Measurements from ENCODE around the gene CEMP1.
"Not testable (repeated sequence)": the region's sequence is repeated elsewhere in the genome, so short reads cannot be mapped to it uniquely, and the experiment has no call there.

Gene CEMP1

GRCh38 chr16:2537451-2538379, 6.5 kb upstream of the CEMP1 start, which contains the start of gene PDPK1:
Gene PDPK1 (plus strand): TSS chr16:2538021. CDS start chr16:2538113, 92 bp downstream.
- peak; percentile 97 for DNase-seq (ENCODE audit: insufficient read length, low spot score)
- FAIRE-seq = peak; percentile 65

GRCh38 chr16:2535625-2536013, 4.4 kb upstream of the CEMP1 start:
- DNase-seq (ENCODE audit: insufficient read length, low spot score) = no peak

GRCh38 chr16:2534335-2534734, 3.1 kb upstream of the CEMP1 start:
- FAIRE-seq; DNase-seq (ENCODE audit: insufficient read length, low spot score): not testable (repeated sequence)

More at GRCh38 chr16:2535625-2536013, 4.4 kb upstream of the CEMP1 start:
- no peak for FAIRE-seq

GRCh38 chr16:2533912-2534311, 2.7 kb upstream of the CEMP1 start:
- no peak for FAIRE-seq
- DNase-seq (ENCODE audit: insufficient read length, low spot score) = no peak

GRCh38 chr16:2533142-2533755, 2.0 kb upstream of the CEMP1 start:
- FAIRE-seq; DNase-seq (ENCODE audit: insufficient read length, low spot score): not testable (repeated sequence)

- DNase-seq (ENCODE audit: insufficient read length, low spot score) = no peak
- FAIRE-seq = no peak
Measured at GRCh38 chr16:2532494-2533141, 1.4 kb upstream of the CEMP1 start.

- DNase-seq (ENCODE audit: insufficient read length, low spot score) (peak; percentile 99), FAIRE-seq (peak; percentile 98)
Measured at GRCh38 chr16:2531696-2532493, 687 bp upstream of the CEMP1 start.

GRCh38 chr16:2530629-2531318, 434 bp downstream of the CEMP1 start:
- DNase-seq (ENCODE audit: insufficient read length, low spot score) (no peak), FAIRE-seq (no peak)

GRCh38 chr16:2529961-2530628, 1.1 kb downstream of the CEMP1 start:
- FAIRE-seq = no peak

GRCh38 chr16:2529061-2529931, 1.9 kb downstream of the CEMP1 start:
- DNase-seq (ENCODE audit: insufficient read length, low spot score) (no peak), FAIRE-seq (no peak)

More at GRCh38 chr16:2529961-2530628, 1.1 kb downstream of the CEMP1 start:
- DNase-seq (ENCODE audit: insufficient read length, low spot score) = no peak

GRCh38 chr16:2528161-2529060, 2.8 kb downstream of the CEMP1 start:
- FAIRE-seq (no peak), DNase-seq (ENCODE audit: insufficient read length, low spot score) (no peak)

GRCh38 chr16:2527784-2528100, 3.5 kb downstream of the CEMP1 start:
- FAIRE-seq = no peak
- DNase-seq (ENCODE audit: insufficient read length, low spot score) = no peak

GRCh38 chr16:2527071-2527783, 4.0 kb downstream of the CEMP1 start:
- DNase-seq (ENCODE audit: insufficient read length, low spot score) (no peak), FAIRE-seq (no peak)

- FAIRE-seq (no peak), DNase-seq (ENCODE audit: insufficient read length, low spot score) (no peak)
Measured at GRCh38 chr16:2526135-2526534, 5.1 kb downstream of the CEMP1 start.

GRCh38 chr16:2524339-2524938, 6.8 kb downstream of the CEMP1 start:
- FAIRE-seq (no peak), DNase-seq (ENCODE audit: insufficient read length, low spot score) (no peak)

- FAIRE-seq (no peak), DNase-seq (ENCODE audit: insufficient read length, low spot score) (no peak)
Measured at GRCh38 chr16:2523801-2524231, 7.4 kb downstream of the CEMP1 start.
